ENCODE data around the gene DCTN1.
"Not testable (repeated sequence)": the region's sequence is repeated elsewhere in the genome, so short reads cannot be mapped to it uniquely, and the experiment has no call there.

The DCTN1 gene

DNA sequence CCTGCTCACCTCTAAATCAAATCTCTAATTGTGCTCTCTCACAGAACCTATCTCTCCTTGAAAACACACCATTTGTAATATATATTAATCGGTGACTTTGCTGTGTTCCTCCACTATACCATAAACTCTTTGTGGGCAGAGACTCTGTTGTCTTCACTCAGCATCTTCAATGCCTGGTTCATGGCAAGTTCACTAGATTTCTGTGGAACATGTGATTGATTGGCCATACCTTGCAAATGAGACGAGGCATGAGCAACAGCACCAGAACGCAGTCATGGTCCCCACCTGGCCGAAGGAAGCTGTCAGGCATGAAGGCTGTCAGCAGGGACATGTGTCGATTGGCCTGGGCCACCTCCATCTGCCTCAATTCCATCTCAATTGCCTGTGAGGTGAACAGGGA is 11.6 kb downstream of the DCTN1 start:
- no peak for DNase-seq

GRCh38 chr2:74367789-74368188 is 12.3 kb downstream of the DCTN1 start:
- DNase-seq: no peak

- no peak for DNase-seq
Observed at GRCh38 chr2:74366036-74366435, 14.1 kb downstream of the DCTN1 start.

- DNase-seq: no peak
Observed at GRCh38 chr2:74364533-74365505, 15.3 kb downstream of the DCTN1 start.

- DNase-seq: no peak
Observed at GRCh38 chr2:74361327-74361726, 18.8 kb downstream of the DCTN1 start.

GRCh38 chr2:74357627-74358026 is 22.5 kb downstream of the DCTN1 start:
- DNase-seq: no peak

GRCh38 chr2:74349889-74350288 is 30.2 kb downstream of the DCTN1 start:
- DNase-seq: no peak

DNA sequence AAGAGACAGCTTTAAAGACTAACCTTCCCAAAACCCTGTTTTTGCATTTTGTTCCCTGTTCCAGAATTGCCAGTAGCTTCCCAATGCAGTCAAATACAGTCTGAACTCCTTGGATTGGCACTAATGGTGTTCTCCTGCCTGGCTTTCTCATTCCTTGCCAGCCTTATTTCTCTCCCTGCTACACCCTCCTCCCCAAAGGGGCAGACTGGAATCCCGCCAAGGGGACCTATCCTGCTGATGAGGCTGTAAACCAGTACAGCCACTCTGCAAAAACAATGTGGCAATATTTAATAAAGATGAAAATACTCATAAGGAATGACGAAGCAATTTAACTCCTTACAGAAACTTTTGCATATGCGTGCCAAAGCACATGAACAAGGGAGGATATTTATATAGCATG is 32.4 kb downstream of the DCTN1 start:
- no peak for DNase-seq

- DNase-seq: no peak
Observed at GRCh38 chr2:74347303-74347702, 32.8 kb downstream of the DCTN1 start.

- DNase-seq: no peak
Observed at GRCh38 chr2:74345272-74345943, 34.7 kb downstream of the DCTN1 start.

- DNase-seq: no peak
Observed at GRCh38 chr2:74343316-74343715, 36.8 kb downstream of the DCTN1 start, which contains the start of gene SLC4A5. SLC4A5 (minus strand) TSS chr2:74343416; CDS start chr2:74315023, 28,393 bp downstream.

DNA sequence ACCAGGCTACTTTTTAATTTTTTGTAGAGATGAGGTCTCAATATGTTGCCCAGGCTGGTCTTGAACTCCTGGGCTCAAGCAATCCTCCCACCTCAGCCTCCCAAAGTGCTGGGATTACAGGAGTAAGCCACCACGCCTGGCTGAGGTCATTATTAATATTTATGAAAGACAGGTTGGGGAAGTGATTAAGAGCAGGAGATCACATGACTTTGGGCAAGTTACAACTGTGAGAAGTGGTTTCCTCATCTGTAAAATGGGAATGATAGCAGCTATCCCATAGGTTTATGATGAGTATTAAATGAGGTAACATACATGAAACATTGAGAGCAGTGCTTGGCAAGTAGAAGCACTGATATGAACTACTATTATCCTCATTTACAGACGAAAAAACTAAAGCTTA is 43.9 kb downstream of the DCTN1 start:
- DNase-seq: not testable (repeated sequence)

- peak; percentile 62 for DNase-seq
Observed at GRCh38 chr2:74334931-74335333, 45.2 kb downstream of the DCTN1 start.

GRCh38 chr2:74333896-74334586 is 46.1 kb downstream of the DCTN1 start:
- no peak for DNase-seq

GRCh38 chr2:74333175-74333574 is 46.9 kb downstream of the DCTN1 start:
- no peak for DNase-seq

GRCh38 chr2:74332550-74333174 is 47.4 kb downstream of the DCTN1 start:
- no peak for DNase-seq

GRCh38 chr2:74328573-74328972 is 51.5 kb downstream of the DCTN1 start:
- DNase-seq: no peak

- no peak for DNase-seq
Observed at GRCh38 chr2:74328074-74328473, 52.0 kb downstream of the DCTN1 start.

GRCh38 chr2:74327627-74328026 is 52.5 kb downstream of the DCTN1 start:
- DNase-seq: no peak

DNA sequence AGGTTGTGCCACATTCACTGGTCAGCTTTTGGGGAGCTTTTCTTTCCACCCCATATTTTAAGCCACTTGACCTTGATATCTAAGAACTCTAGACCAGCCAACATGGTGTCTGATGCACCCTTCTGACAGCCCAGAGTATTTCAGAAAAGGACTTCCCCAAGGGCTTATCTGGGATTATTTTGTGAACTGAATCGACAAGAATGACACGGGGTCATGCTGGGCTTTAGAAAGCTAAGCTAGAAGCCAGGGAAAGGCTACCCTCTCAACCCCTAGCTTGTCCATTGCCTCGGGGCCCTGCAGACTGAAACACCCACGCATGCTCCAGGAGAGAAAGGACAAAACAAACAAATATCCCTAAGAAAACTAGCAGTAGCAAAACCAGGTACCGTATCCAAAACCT is 52.9 kb downstream of the DCTN1 start:
- DNase-seq: no peak

DNA sequence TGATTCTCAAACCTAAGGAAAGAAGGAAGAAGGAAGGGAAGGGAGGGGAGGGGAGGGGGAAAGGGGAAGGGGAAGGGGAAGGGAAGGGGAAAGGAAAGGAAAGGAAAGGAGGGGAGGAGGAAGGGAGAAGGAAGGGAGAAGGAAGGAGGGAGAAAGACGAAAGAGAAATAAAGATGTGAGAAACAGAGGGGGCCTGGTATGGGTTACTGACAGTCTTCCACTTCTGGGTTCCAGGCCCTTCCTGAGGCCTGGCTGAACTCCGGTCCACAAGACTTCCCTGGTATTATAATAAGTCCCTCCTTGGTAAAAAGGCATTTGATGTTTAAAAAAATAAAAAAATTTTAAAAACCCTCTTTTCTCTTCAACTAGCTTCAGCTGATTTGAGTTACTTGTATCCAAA is 54.3 kb downstream of the DCTN1 start:
- DNase-seq: no peak

GRCh38 chr2:74321737-74322136 is 58.4 kb downstream of the DCTN1 start:
- no peak for DNase-seq

GRCh38 chr2:74317701-74318100 is 62.4 kb downstream of the DCTN1 start:
- DNase-seq: no peak

All from stimulated activated naive CD4-positive, alpha-beta T cell treated with Interleukin-2 at 50 U/mL for 16 hours (primary cell).